ENCODE results near the gene KRTAP29-1. TPM values are rescaled to one million over a fixed set of nuclear protein-coding genes. Genes with fewer than 3 reads are reported as not detected.

Gene KRTAP29-1
- polyA plus RNA-seq, 2 of the 4 experiments (the other 2 are of a cell fraction): not detected

DNA sequence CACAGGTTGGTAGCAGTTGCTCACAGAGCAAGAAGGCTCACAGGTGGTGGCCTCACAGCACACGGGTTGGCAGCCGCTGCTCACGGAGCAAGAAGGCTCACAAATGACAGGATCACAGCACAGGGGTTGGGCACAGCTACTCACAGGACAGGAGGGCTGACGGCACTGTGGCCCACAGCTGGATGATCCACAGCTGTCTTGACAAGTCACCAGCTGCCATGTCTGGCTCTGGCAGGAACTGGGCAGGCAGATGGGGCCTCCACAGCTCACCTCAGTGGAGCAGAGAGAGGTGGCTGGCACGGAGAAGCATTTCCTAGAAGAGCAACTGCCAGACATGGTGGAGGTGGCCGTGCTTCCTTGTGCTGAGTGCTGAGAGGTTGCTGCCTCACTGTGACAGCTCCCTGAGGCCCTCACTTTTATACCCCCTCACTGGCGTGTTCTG is 6.3 kb upstream of the KRTAP29-1 start, which contains the start of gene KRTAP16-1 (continued):
- TF ChIP-seq, protein P1, sequence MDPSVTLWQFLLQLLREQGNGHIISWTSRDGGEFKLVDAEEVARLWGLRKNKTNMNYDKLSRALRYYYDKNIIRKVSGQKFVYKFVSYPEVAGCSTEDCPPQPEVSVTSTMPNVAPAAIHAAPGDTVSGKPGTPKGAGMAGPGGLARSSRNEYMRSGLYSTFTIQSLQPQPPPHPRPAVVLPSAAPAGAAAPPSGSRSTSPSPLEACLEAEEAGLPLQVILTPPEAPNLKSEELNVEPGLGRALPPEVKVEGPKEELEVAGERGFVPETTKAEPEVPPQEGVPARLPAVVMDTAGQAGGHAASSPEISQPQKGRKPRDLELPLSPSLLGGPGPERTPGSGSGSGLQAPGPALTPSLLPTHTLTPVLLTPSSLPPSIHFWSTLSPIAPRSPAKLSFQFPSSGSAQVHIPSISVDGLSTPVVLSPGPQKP (IDR thresholded peaks at IDR 0.05; ENCODE audit: low read depth, low read length): no peak
- TF ChIP-seq POLR2AphosphoS2 (conservative IDR thresholded peaks at IDR 0.05; ENCODE audit: low read length): no peak
- no peak for TF ChIP-seq RFX5 (IDR thresholded peaks at IDR 0.05)

DNA sequence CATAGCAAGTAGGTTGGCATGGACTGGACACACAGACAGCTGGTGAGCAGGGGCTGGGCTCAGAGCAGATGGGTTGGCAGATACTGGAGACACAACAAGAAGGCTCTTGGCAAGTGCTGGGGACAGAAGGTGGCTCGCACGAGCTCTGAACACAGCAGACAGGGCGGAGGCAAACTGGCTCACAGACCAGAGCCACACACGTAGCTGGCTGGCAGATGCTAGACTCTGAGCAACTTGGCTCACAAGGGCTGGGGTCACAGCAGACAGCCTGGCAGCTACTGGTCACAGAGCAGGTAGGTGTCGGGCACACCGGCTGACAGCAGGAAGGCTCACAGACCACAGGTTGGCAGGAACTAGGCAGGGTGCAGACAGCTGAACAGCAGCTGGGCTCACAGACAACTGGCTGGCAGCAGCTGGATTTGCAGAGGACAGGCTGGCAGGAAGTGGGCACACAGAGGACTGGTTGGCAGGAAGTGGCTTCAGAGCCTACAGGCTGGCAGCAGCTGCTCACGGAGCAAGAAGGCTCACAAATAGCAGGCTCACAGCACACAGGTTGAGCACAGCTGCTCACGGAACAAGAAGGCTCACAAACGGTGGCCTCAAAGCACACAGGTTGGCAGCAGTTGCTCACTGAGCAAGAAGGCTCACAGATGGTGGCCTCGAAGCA is 5.7 kb upstream of the KRTAP29-1 start:
- no peak overlapping the region for H3K4me2 ChIP-seq
- ChIA-PET POLR2A (no interaction called here), CTCF (interaction anchor here (1.1 to 3.2 kb wide), 7 partner anchors 14 to 451 kb away, joined by 3 to 23 read pairs (median 4); no protein-coding TSS in a partner anchor)
- H3K27ac ChIP-seq: no peak overlapping the region
- TF ChIP-seq MAZ (IDR thresholded peaks at IDR 0.05; ENCODE audit: borderline replicate concordance, low read depth, low read length) (no peak), CEBPB (IDR thresholded peaks at IDR 0.05) (no peak), ZC3H11A (IDR thresholded peaks at IDR 0.05) (no peak), KDM5A (IDR thresholded peaks at IDR 0.05) (no peak)
- TF ChIP-seq, protein P2, sequence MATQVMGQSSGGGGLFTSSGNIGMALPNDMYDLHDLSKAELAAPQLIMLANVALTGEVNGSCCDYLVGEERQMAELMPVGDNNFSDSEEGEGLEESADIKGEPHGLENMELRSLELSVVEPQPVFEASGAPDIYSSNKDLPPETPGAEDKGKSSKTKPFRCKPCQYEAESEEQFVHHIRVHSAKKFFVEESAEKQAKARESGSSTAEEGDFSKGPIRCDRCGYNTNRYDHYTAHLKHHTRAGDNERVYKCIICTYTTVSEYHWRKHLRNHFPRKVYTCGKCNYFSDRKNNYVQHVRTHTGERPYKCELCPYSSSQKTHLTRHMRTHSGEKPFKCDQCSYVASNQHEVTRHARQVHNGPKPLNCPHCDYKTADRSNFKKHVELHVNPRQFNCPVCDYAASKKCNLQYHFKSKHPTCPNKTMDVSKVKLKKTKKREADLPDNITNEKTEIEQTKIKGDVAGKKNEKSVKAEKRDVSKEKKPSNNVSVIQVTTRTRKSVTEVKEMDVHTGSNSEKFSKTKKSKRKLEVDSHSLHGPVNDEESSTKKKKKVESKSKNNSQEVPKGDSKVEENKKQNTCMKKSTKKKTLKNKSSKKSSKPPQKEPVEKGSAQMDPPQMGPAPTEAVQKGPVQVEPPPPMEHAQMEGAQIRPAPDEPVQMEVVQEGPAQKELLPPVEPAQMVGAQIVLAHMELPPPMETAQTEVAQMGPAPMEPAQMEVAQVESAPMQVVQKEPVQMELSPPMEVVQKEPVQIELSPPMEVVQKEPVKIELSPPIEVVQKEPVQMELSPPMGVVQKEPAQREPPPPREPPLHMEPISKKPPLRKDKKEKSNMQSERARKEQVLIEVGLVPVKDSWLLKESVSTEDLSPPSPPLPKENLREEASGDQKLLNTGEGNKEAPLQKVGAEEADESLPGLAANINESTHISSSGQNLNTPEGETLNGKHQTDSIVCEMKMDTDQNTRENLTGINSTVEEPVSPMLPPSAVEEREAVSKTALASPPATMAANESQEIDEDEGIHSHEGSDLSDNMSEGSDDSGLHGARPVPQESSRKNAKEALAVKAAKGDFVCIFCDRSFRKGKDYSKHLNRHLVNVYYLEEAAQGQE (IDR thresholded peaks at IDR 0.05): no peak
- no peak for DNase-seq (ENCODE audit: low read depth in 1 of 2, low spot score in 1 of 2)
- H3K4me1 ChIP-seq: no peaks in the 10 kb centered on the region
- WGBS (ENCODE audit: missing lambda C conversion rate): 70% methylated on average over 10 of the region's 10 CpGs
- no peak overlapping the region for H3K4me3 ChIP-seq
- ATAC-seq: peak; percentile 19 to 44; a peak in 1 of 6 replicates
- no peaks in the 10 kb centered on the region for H3K9me3 ChIP-seq
- FAIRE-seq: no peak

DNA sequence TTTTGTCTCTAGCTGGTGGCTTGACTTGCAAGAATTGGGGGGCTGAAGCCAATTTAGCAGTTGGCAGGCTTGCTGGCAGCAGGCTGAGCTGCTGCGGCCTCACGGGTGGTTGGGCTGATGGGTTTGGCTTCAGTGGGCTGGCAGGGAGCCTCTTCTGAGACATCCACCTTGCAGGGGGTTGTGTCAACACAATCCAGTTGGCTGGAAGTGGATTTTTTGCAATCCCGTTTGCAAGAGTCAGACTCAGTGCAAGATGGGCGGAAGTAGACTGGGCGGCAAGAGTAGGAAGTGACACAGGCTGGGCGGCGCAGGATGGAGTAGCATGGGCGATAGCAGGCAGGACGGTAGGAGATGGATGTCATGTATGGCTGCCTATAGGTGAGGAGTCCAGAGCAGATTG is 5.0 kb upstream of the KRTAP29-1 start:
- FAIRE-seq (no peak), DNase-seq (ENCODE audit: low read depth in 1 of 2, low spot score in 1 of 2) (no peak), ATAC-seq (no peak; a peak in 1 of 6 replicates)
- Histone ChIP-seq H3K4me3 (no peak overlapping the region), H3K4me2 (no peak overlapping the region), H3K9me3 (no peaks in the 10 kb centered on the region), H3K4me1 (no peaks in the 10 kb centered on the region), H3K27ac (no peak overlapping the region)
- TF ChIP-seq, protein P3, sequence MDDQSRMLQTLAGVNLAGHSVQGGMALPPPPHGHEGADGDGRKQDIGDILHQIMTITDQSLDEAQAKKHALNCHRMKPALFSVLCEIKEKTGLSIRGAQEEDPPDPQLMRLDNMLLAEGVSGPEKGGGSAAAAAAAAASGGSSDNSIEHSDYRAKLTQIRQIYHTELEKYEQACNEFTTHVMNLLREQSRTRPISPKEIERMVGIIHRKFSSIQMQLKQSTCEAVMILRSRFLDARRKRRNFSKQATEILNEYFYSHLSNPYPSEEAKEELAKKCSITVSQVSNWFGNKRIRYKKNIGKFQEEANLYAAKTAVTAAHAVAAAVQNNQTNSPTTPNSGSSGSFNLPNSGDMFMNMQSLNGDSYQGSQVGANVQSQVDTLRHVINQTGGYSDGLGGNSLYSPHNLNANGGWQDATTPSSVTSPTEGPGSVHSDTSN (IDR thresholded peaks at IDR 0.05): no peak
- TF ChIP-seq, protein P2 (IDR thresholded peaks at IDR 0.05): no peak
- TF ChIP-seq RCOR1 (IDR thresholded peaks at IDR 0.05; ENCODE audit: low read depth, low read length) (no peak), ZNF302 (CRISPR knock-in tag; IDR thresholded peaks at IDR 0.05) (no peak), NR3C1 (IDR thresholded peaks at IDR 0.05) (no peak)
- CTCF ChIA-PET: interaction anchor here (1.2 to 3.2 kb wide), 6 partner anchors 9 to 450 kb away, joined by 3 to 23 read pairs (median 4); no protein-coding TSS in a partner anchor
- WGBS (ENCODE audit: missing lambda C conversion rate): 93% methylated on average over 9 of the region's 9 CpGs
- POLR2A ChIA-PET: no interaction called here

Measured in A549 (cell line).